Skeletal muscle tissue (tissue), 4 donors: Measurements from ENCODE around the gene SNX30. TPM values are rescaled to one million over a fixed set of nuclear protein-coding genes. Genes with fewer than 3 reads are reported as not detected.

ENCODE experiments used
- H3K27ac ChIP-seq: one replicate; pipeline ENCODE4 v1.7.0; 2013; ENCODE audit warnings: mild to moderate bottlenecking, low read depth, low read length, inconsistent platforms
- H3K27me3 ChIP-seq, 3 donors: one replicate each; pipeline ENCODE4 v1.7.0; 2013; ENCODE audit warnings: low read length in 3 of 3; ENCODE audit not compliant: control insufficient read depth in 3 of 3, insufficient read depth in 3 of 3
- H3K36me3 ChIP-seq, 3 donors: one replicate each; pipeline ENCODE4 v1.7.0; 2013; ENCODE audit warnings: low read length in 3 of 3; ENCODE audit not compliant: control insufficient read depth in 3 of 3, insufficient read depth in 3 of 3
- H3K4me1 ChIP-seq, 3 donors: one replicate each; pipeline ENCODE4 v1.7.0; 2013; ENCODE audit warnings: low read length in 3 of 3, mild to moderate bottlenecking in 3 of 3; ENCODE audit not compliant: control insufficient read depth in 3 of 3, insufficient read depth in 3 of 3
- H3K4me3 ChIP-seq, 3 donors: one replicate each; pipeline ENCODE4 v1.7.0; 2013; ENCODE audit warnings: low read length in 3 of 3
- H3K9ac ChIP-seq, 3 donors: one replicate each; pipeline ENCODE4 v1.7.0; 2013; ENCODE audit warnings: low read length in 3 of 3, mild to moderate bottlenecking in 3 of 3, moderate library complexity in 2 of 3, low read depth in 1 of 3
- H3K9me3 ChIP-seq, 3 donors: one replicate each; pipeline ENCODE4 v1.7.0; 2013; ENCODE audit warnings: low read length in 3 of 3; ENCODE audit not compliant: control insufficient read depth in 3 of 3
- total RNA-seq: library from RNA; depleted of rRNA; stranded (reverse); fragments of >200 nt; gene quantifications from one replicate; pipeline ENCODE4 v1.2.3, GENCODE V29; 2014
- donor health status: Osteomylitis.

The SNX30 gene
- total RNA-seq, 1 donor from 2014 or later: 8.9 TPM

GRCh38 chr9:112836394-112836793 lies 85.8 kb downstream of the SNX30 start:
- Histone ChIP-seq H3K4me3 (no peak overlapping the region), H3K36me3 (peaks cover 2 to 26% (median 14%) of the 10 kb centered on the region in 3 donors), H3K27me3 (no peaks in the 10 kb centered on the region), H3K27ac (no peak overlapping the region), H3K9ac (no peak overlapping the region), H3K9me3 (no peaks in the 10 kb centered on the region), H3K4me1 (no peaks in the 10 kb centered on the region)

GRCh38 chr9:112838342-112838741 lies 87.8 kb downstream of the SNX30 start:
- Histone ChIP-seq H3K4me1 (no peaks in the 10 kb centered on the region), H3K9me3 (no peaks in the 10 kb centered on the region), H3K4me3 (no peak overlapping the region), H3K9ac (no peak overlapping the region), H3K27me3 (no peaks in the 10 kb centered on the region), H3K27ac (no peak overlapping the region), H3K36me3 (peaks cover 2 to 24% (median 14%) of the 10 kb centered on the region in 3 donors)

GRCh38 chr9:112839331-112839730 lies 88.8 kb downstream of the SNX30 start:
- H3K4me3 ChIP-seq: no peak overlapping the region
- H3K27ac ChIP-seq: no peak overlapping the region
- no peaks in the 10 kb centered on the region for H3K27me3 ChIP-seq
- H3K4me1 ChIP-seq: no peaks in the 10 kb centered on the region
- H3K9me3 ChIP-seq: no peaks in the 10 kb centered on the region
- peaks cover 2 to 24% (median 14%) of the 10 kb centered on the region in 3 donors for H3K36me3 ChIP-seq
- no peak overlapping the region for H3K9ac ChIP-seq

GRCh38 chr9:112841261-112841660 lies 90.7 kb downstream of the SNX30 start:
- no peak overlapping the region for H3K27ac ChIP-seq
- peaks cover 2 to 18% (median 10%) of the 10 kb centered on the region in 3 donors for H3K36me3 ChIP-seq
- H3K4me1 ChIP-seq: no peaks in the 10 kb centered on the region
- no peaks in the 10 kb centered on the region for H3K27me3 ChIP-seq
- H3K4me3 ChIP-seq: no peak overlapping the region
- H3K9me3 ChIP-seq: no peaks in the 10 kb centered on the region
- no peak overlapping the region for H3K9ac ChIP-seq

GRCh38 chr9:112842555-112842954 lies 92.0 kb downstream of the SNX30 start:
- no peaks in the 10 kb centered on the region for H3K9me3 ChIP-seq
- H3K4me1 ChIP-seq: no peaks in the 10 kb centered on the region
- no peak overlapping the region for H3K4me3 ChIP-seq

GRCh38 chr9:112844771-112845542 lies 94.4 kb downstream of the SNX30 start:
- no peaks in the 10 kb centered on the region for H3K9me3 ChIP-seq
- peaks cover 0 to 1% (median 0%) of the 10 kb centered on the region in 3 donors for H3K36me3 ChIP-seq
- peak overlapping the region in 1 of 3 donors; percentile 6 for H3K9ac ChIP-seq
- no peaks in the 10 kb centered on the region for H3K27me3 ChIP-seq
- H3K4me3 ChIP-seq: peak overlapping the region in 2 of 3 donors; percentile 20 to 35
- H3K4me1 ChIP-seq: no peaks in the 10 kb centered on the region
- H3K27ac ChIP-seq: no peak overlapping the region

More at GRCh38 chr9:112842555-112842954, 92.0 kb downstream of the SNX30 start:
- Histone ChIP-seq H3K27me3 (no peaks in the 10 kb centered on the region), H3K9ac (no peak overlapping the region), H3K36me3 (peaks cover 0 to 13% (median 2%) of the 10 kb centered on the region in 3 donors), H3K27ac (no peak overlapping the region)

GRCh38 chr9:112846528-112847488 lies 96.2 kb downstream of the SNX30 start:
- Histone ChIP-seq H3K4me3 (no peak overlapping the region), H3K27ac (no peak overlapping the region), H3K27me3 (no peaks in the 10 kb centered on the region), H3K36me3 (peaks cover 0 to 5% (median 0%) of the 10 kb centered on the region in 3 donors), H3K9ac (no peak overlapping the region), H3K9me3 (no peaks in the 10 kb centered on the region), H3K4me1 (no peaks in the 10 kb centered on the region)

- Histone ChIP-seq H3K27ac (no peak overlapping the region), H3K9ac (no peak overlapping the region), H3K27me3 (no peaks in the 10 kb centered on the region), H3K9me3 (no peaks in the 10 kb centered on the region), H3K4me3 (no peak overlapping the region), H3K36me3 (peaks cover 0 to 5% (median 0%) of the 10 kb centered on the region in 3 donors), H3K4me1 (peaks cover 0 to 11% (median 11%) of the 10 kb centered on the region in 3 donors)
These were observed 98.0 kb downstream of the SNX30 start for GRCh38 chr9:112848316-112849151.

GRCh38 chr9:112849363-112849922 lies 98.9 kb downstream of the SNX30 start:
- H3K9ac ChIP-seq: no peak overlapping the region
- peaks cover 0 to 5% (median 0%) of the 10 kb centered on the region in 3 donors for H3K36me3 ChIP-seq
- H3K4me1 ChIP-seq: peaks cover 7 to 20% (median 19%) of the 10 kb centered on the region in 3 donors
- no peaks in the 10 kb centered on the region for H3K27me3 ChIP-seq
- H3K9me3 ChIP-seq: no peaks in the 10 kb centered on the region
- H3K27ac ChIP-seq: no peak overlapping the region
- no peak overlapping the region for H3K4me3 ChIP-seq
